Measurements from ENCODE around the gene ALX4.

Gene ALX4

DNA sequence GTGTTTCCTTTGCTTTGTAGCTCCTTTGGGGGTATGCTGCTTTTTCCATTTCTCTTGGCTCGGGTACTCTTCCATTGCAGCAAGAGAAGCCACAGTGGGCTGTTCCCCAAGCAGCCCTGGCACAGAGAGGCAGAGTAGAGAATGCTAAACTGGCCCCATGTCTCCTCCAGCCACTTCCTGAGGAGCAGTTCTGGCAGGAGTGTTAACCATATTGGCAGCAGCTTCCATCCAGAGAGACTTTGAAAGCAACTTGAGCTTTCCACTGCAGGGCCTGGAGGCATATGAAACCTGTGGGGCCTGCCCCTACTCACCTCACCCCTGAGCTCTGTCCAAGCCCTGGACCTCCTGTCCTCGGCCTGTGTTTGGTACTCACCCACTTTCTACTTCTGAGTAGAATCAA is 61.8 kb downstream of the ALX4 start:
- peak in 1 of 2 donors; percentile 77 for DNase-seq (ENCODE audit: low read depth in 2 of 2)
- TF ChIP-seq, protein P1, sequence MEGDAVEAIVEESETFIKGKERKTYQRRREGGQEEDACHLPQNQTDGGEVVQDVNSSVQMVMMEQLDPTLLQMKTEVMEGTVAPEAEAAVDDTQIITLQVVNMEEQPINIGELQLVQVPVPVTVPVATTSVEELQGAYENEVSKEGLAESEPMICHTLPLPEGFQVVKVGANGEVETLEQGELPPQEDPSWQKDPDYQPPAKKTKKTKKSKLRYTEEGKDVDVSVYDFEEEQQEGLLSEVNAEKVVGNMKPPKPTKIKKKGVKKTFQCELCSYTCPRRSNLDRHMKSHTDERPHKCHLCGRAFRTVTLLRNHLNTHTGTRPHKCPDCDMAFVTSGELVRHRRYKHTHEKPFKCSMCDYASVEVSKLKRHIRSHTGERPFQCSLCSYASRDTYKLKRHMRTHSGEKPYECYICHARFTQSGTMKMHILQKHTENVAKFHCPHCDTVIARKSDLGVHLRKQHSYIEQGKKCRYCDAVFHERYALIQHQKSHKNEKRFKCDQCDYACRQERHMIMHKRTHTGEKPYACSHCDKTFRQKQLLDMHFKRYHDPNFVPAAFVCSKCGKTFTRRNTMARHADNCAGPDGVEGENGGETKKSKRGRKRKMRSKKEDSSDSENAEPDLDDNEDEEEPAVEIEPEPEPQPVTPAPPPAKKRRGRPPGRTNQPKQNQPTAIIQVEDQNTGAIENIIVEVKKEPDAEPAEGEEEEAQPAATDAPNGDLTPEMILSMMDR (IDR thresholded peaks at IDR 0.05; ENCODE audit: low read depth, low read length): no peak
- no peak overlapping the region for H3K4me3 ChIP-seq (replicated peaks in 1 of 2; ENCODE audit: low read depth in 2 of 2, low read length in 2 of 2)

DNA sequence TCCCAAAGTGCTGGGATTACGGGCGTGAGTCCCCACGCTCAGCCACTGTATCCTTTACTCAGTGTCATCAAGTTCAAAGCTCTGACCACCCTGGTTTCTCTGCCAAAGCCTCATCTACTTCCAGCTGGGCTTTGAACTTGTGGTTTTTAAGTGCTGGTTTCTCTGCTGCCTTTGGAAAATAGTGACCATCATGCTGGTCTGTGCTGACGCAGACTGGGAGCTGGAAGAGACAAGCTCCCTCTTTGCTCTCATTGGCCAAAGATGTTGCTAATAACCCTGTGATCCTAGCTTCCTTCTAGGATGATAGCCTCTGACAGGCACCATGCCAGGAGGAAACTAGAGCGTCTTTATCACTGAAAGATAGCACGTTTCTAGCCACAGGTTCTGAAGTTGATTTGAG is 62.4 kb downstream of the ALX4 start:
- H3K4me3 ChIP-seq (replicated peaks in 1 of 2; ENCODE audit: low read depth in 2 of 2, low read length in 2 of 2): no peak overlapping the region
- TF ChIP-seq, protein P1 (IDR thresholded peaks at IDR 0.05; ENCODE audit: low read depth, low read length): no peak
- DNase-seq (ENCODE audit: low read depth in 2 of 2): no peak

DNA sequence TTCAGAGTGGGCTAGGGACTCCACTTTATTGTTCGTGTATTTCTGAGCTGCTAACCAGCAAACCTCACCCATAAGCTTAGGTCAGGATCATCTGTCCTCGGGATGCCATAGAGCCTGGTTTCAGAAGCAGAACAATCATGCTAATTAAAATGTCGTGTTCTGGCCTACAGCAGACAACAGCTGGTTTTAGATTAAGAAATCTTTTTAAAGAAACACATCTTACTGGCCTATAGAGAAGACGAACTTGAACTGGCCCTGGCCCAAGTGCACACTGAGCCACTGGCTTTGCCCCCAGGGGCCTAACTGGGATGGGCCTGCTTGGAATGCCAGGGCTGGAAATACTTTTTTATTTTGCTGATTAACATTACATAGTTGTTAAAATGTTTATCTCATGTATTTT is 63.2 kb downstream of the ALX4 start:
- TF ChIP-seq, protein P1 (IDR thresholded peaks at IDR 0.05; ENCODE audit: low read depth, low read length): no peak
- DNase-seq (ENCODE audit: low read depth in 2 of 2): peak; percentile 56 to 81
- no peak overlapping the region for H3K4me3 ChIP-seq (replicated peaks in 1 of 2; ENCODE audit: low read depth in 2 of 2, low read length in 2 of 2)

DNA sequence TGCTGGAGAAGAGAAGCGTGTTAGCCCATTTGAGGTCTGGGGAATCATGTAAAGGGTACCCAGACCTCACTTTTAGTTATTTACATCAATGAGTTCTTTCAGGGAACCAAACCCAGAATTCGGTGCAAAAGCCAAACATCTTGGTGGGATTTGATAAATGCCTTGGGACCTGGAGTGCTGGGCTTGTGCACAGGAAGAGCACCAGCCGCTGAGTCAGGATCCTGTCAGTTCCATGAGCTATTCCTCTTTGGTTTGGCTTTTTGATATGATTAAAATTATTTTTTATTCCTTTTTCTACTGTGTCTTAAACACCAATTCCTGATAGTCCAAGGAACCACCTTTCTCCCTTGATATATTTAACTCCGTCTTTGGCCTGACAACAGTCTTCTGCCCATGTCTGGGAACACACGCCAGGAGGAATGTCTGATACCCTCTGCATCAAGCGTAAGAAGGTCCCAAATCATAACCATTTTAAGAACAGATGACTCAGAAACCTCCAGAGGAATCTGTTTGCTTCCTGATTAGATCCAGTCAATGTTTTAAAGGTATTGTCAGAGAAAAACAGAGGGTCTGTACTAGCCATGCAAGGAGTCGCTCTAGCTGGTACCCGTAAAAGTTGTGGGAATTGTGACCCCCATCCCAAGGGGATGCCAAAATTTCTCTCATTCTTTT is 65.2 kb downstream of the ALX4 start:
- peak; percentile 38 to 61 for DNase-seq (ENCODE audit: low read depth in 2 of 2)
- TF ChIP-seq, protein P1 (IDR thresholded peaks at IDR 0.05; ENCODE audit: low read depth, low read length): no peak
- no peak overlapping the region for H3K4me3 ChIP-seq (replicated peaks in 1 of 2; ENCODE audit: low read depth in 2 of 2, low read length in 2 of 2)

DNA sequence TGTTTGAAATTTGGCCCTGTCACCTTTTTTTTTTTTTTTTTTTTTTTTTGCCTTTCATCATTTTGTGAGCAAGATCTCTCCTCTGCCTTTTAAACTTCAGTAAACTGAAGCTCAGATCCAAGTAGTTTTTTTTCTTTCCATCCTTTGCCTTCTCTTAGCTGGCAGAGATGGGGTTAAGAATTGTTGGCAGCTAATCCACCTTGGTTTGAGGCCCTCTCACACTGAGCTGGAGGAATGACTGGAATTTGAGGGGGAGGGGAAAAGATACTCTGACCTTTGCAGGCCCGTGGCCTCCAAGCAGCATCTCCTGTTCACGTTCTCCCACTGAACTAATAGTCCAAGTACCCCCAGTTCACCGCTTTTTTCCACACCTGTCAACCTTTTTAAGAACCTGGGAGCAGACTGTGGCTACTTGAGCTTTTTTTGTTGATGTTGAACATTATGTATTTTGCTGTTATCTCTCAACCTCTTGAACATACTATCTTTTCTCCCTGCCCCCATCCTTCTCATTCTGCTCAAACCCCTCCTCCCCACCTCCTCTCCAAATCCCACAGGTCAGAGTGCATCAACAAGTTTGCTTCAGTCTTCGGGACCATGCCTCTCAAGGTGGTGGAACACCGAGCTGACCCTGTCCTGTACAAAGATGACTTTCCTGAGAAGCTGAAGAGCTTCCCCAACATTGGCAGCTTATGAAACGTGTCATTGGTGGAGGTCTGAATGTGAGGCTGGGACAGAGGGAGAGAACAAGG is 66.2 kb downstream of the ALX4 start:
- peak; percentile 68 to 86 for DNase-seq (ENCODE audit: low read depth in 2 of 2)
- TF ChIP-seq, protein P1 (IDR thresholded peaks at IDR 0.05; ENCODE audit: low read depth, low read length): no peak
- no peak overlapping the region for H3K4me3 ChIP-seq (replicated peaks in 1 of 2; ENCODE audit: low read depth in 2 of 2, low read length in 2 of 2)

DNA sequence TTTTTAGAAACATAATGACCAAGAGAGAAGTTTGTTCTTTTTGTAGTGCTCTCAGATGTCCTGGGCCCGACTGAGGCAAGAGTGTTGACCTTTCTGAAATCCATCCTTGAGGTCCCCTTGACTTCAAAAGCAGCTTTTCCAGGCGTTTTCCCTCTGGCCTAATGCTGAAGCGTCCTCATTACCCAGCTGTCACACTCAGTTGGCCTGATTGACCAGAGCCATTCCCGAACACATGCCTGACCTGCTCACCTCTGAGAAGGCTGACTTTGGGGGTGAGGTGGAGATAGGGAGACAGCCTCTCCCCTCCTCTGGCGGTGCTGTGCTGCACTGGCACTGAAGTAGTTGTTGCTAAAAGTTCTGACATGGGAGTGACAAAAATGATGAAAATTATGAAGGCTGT is 66.9 kb downstream of the ALX4 start:
- H3K4me3 ChIP-seq (replicated peaks in 1 of 2; ENCODE audit: low read depth in 2 of 2, low read length in 2 of 2): no peak overlapping the region
- DNase-seq (ENCODE audit: low read depth in 2 of 2): no peak
- TF ChIP-seq, protein P1 (IDR thresholded peaks at IDR 0.05; ENCODE audit: low read depth, low read length): no peak
